Kasumi-1 (cell line): ENCODE data around the gene MPZL3.

Experiments
- DNase-seq, 2 experiments: peaks; one replicate each; lab custom pipeline; 2025; lab: John Stamatoyannopoulos, UW

MPZL3 gene

GRCh38 chr11:118232659-118233058 is 19.5 kb downstream of the MPZL3 start:
- DNase-seq, result no peak

- no peak for DNase-seq
Measured at GRCh38 chr11:118231461-118231860, 20.7 kb downstream of the MPZL3 start.

GRCh38 chr11:118230088-118230487 is 22.1 kb downstream of the MPZL3 start:
- no peak for DNase-seq

GRCh38 chr11:118229274-118229847 is 22.8 kb downstream of the MPZL3 start:
- DNase-seq, result peak; percentile 21 to 30

GRCh38 chr11:118227865-118228785 is 24.0 kb downstream of the MPZL3 start:
- peak; percentile 63 to 65 for DNase-seq

- no peak for DNase-seq
Measured at GRCh38 chr11:118226781-118227180, 25.4 kb downstream of the MPZL3 start.

GRCh38 chr11:118226296-118226695 is 25.9 kb downstream of the MPZL3 start:
- no peak for DNase-seq

GRCh38 chr11:118224511-118225188 is 27.5 kb downstream of the MPZL3 start, which contains the start of gene JAML:
Gene JAML (minus strand): TSS chr11:118225011. CDS start chr11:118214866, 10,145 bp downstream.
- DNase-seq, result no peak

- DNase-seq, result no peak
Measured at GRCh38 chr11:118223992-118224391, 28.2 kb downstream of the MPZL3 start.

DNA sequence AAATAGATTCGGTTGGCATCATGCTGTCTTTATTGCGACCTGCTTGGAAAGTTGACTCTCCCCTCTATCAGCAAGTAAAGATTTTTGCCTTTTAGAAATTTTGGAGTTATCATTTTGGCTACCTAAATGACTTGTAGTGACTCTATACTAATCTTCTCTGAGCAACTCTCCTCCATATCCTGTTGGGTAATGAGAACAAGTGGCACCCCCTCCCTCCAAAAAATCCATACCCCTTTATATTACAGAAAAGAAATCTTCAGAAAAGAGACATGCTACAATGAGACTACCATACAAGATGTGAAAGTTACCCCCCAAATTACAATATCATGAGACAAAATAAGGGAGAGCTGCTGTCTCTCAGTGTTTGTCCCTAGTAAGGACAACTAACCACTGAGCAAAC is 28.6 kb downstream of the MPZL3 start:
- DNase-seq, result no peak

DNA sequence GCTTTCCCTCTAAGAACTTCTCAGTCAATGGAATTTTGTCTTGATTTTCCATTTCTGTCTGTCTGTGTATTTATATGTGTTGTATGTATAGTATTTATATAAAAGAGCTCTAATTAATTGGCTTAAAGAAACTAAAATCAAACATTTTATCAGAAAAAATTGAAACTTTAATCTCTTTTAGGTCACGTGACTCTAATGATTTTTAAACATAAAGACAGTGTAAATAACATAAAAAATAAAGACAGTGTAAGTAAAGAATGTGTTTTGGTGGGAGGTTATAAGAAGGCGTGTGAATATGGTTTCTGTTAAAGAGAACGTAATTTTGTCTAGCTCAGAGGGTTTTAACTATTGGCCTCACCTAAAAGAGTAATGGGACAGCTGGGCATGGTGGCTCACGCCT is 29.7 kb downstream of the MPZL3 start:
- no peak for DNase-seq

DNA sequence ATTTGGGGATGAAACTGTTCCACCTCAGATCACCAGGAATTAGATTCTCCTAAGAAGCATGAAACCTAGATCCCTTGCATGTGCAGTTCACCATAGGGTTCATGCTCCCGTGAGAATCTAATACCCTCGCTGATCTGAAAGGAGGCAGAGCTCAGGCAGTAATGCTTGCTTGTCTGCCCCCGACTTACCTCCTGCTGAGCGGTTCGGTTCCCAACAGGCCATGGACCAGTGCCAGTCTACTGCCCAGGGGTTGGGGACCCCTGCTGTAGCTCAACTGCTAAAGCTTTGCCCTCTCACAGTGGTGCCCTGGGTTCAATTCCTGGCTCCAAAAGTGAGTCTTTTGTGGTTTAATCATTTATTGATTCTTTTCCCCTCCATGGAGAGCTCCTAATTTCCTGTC is 30.7 kb downstream of the MPZL3 start:
- no peak for DNase-seq

- DNase-seq, result no peak
Measured at GRCh38 chr11:118219732-118220131, 32.4 kb downstream of the MPZL3 start.

- no peak for DNase-seq
Measured at GRCh38 chr11:118219244-118219643, 32.9 kb downstream of the MPZL3 start.

GRCh38 chr11:118217575-118217974 is 34.6 kb downstream of the MPZL3 start:
- no peak for DNase-seq

DNA sequence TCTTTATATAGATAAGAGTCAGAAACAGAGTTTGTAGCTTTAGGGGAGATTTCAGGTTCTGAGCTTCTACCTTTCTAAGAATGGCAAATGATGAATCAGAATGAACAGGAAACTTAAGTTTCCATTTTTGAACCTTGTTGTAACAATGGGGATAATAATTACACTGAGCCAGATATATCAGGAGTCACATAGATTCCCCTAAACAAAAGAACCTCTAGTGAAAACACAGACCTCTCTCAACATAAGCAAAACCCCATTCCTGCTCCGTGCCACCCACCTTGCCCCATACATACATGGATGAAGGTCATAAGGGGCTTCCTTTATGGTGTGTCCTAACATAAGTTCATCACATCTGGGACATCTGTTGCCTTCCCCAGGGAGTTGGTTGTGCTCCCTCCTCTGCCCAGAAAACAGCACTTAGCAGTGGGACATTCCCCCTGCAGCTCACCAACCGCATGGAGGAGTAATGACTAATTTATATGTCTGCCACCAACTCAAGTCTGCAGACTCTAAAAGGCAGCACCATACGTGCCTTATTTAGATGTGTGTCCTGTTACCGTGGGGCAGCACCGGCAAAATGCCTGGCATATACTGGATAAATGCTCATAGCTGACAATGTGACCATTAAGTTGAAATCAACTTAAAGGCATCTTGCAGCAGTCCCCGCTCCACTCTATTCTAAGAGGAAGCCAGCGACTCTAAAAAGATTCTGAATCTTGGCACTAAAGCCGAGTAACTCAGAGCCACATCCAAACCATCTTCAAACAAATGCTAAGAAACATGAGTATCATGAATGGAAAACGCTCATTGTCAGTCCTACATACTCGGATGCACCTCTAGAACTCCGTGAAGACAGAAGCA is 35.3 kb downstream of the MPZL3 start:
- no peak for DNase-seq

DNA sequence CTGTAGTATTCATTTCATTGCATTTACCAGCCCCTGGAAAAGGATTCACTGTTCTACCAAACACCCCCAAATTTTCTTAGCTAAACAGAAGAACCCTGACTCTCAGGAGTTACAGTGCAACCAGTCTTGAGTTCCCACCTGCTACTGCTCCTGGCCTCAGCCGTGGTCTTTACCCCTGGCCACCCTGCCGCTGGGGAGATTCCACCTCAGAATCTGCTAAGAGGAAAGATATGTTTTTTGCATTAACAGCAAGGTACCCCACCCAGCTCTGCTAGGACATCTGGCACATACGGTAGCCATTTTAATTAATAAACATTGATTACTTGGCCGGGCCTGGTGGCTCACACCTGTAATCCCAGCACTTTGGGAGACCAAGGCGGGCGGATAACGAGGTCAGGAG is 36.4 kb downstream of the MPZL3 start:
- DNase-seq, result no peak

DNA sequence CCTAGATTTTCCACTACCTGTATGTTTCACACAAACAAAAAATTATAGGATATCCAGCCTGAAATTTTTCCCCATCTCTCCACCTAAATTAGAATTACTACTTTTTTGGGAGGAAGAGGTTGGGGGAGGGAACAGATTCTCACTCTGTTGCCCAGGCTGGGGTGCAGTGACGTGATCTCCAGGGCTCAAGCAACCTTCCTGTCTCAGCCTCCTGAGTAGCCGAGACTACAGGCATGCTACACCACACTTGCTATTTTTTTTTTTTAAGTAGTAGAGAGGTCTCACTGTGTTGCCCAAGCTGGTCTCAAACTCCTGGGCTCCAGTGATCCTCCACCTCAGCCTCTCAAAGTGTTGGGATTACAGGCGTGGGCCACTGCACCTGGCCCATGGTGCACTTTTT is 36.9 kb downstream of the MPZL3 start:
- DNase-seq, result no peak

DNA sequence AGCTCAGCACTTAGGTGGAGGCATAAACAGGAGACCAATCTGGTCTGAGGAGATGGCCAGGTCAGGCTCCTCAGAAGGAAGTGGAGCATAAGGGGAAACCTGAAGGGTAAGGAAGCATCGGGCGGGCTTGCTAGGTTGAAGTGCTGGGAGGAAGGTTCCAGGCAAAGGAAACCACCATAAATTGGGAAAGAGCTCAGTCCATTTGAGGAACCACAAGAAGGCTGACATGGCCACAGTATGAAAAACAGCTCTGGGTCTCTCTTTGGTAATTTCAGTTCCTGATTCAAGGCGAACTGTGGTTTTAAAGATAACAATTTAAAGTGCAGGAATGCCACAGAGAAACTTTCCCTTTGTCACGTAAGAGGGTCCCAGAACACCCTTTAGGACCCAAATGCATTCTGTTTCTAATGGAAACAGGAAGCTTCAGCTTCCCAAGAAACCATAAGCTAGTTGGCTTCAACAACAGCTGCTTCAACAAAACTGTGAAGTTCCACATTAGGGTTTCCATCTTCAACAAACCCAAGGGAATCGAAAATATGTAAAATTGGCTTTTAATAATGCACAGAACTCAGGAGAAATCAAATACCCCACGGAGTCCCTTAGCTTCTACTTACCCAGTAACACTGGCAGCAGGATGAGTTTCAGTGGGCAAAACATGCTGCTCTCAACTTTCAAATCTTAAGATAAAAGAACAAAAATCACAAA is 37.8 kb downstream of the MPZL3 start:
- peak; percentile 67 to 83 for DNase-seq

DNA sequence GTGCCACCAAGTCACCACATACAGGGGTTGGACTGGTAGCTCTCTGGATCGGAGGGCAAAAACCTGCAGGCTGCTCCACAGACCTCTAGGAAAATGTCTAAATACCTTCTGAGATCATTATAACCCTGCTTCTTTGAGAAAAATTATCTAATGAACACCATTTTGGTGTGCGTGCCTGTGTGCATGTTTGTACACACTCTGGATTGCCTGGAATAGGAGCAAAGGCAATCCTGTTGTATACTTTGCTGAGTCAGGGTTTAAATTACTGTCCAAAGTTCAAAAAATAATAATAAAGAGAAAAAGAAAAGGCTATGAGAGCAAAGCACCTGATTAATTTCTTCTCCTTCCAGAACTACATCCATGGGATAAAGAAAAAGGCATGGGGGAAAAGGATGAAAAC is 38.4 kb downstream of the MPZL3 start:
- DNase-seq, result no peak

DNA sequence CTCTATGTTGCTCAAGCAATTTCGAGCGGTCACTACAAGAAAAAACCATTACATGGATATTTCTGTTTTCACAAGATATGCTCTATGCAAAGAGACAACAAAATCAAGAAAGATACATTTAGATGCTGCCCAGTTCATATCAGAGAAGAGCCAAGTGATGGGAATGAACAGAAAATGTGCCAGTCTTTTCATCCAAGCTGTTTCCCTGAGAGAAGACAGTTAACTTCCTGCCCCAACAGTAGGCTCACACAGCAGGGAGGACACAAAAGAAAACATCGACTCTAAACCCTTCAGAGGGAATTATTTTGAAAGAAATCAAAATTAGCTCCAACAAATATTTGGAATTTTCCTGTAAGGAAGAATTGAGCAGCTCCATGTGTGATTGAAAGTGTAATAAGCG is 39.0 kb downstream of the MPZL3 start:
- no peak for DNase-seq
